Stimulated activated CD4-positive, alpha-beta T cell treated with anti-CD3 and anti-CD28 coated beads, Interleukin-2, amount 100 ng/mL, for 24 hours (primary cell): ENCODE measurements around the gene NFU1.

Experiments
- DNase-seq, 2 donors: peaks; one replicate each; pipeline ENCODE4 v3.0.0-alpha.2; 2020

Gene NFU1

GRCh38 chr2:69436938-69437750 is at the start of gene NFU1:
Gene NFU1, minus strand, starts transcription at chr2:69437435. Its CDS starts 13 bp downstream, at chr2:69437422.
- DNase-seq = peak; percentile 88 to 91

- no peak for DNase-seq
Measured at GRCh38 chr2:69483696-69484095, 46.5 kb upstream of the NFU1 start.

GRCh38 chr2:69483024-69483423 is 45.8 kb upstream of the NFU1 start:
- no peak for DNase-seq

GRCh38 chr2:69482471-69482870 is 45.2 kb upstream of the NFU1 start:
- DNase-seq = no peak

- DNase-seq = no peak
Measured at GRCh38 chr2:69481421-69481820, 44.2 kb upstream of the NFU1 start.

- DNase-seq = no peak
Measured at GRCh38 chr2:69477627-69478026, 40.4 kb upstream of the NFU1 start.

GRCh38 chr2:69474688-69475087 is 37.5 kb upstream of the NFU1 start:
- no peak for DNase-seq

- no peak for DNase-seq
Measured at GRCh38 chr2:69471793-69472192, 34.6 kb upstream of the NFU1 start.

- DNase-seq = no peak
Measured at GRCh38 chr2:69470911-69471310, 33.7 kb upstream of the NFU1 start.

GRCh38 chr2:69469784-69470183 is 32.5 kb upstream of the NFU1 start:
- no peak for DNase-seq

GRCh38 chr2:69469375-69469774 is 32.1 kb upstream of the NFU1 start:
- no peak for DNase-seq

- no peak for DNase-seq
Measured at GRCh38 chr2:69466728-69467127, 29.5 kb upstream of the NFU1 start.

- no peak for DNase-seq
Measured at GRCh38 chr2:69465513-69466456, 28.6 kb upstream of the NFU1 start.

- DNase-seq = no peak
Measured at GRCh38 chr2:69464575-69464974, 27.3 kb upstream of the NFU1 start.

GRCh38 chr2:69462780-69463179 is 25.5 kb upstream of the NFU1 start:
- DNase-seq = no peak

- DNase-seq = no peak
Measured at GRCh38 chr2:69461404-69461803, 24.2 kb upstream of the NFU1 start.

- DNase-seq = no peak
Measured at GRCh38 chr2:69459936-69460335, 22.7 kb upstream of the NFU1 start.

GRCh38 chr2:69456950-69457445 is 19.8 kb upstream of the NFU1 start:
- no peak for DNase-seq

GRCh38 chr2:69456154-69456553 is 18.9 kb upstream of the NFU1 start:
- DNase-seq = no peak

GRCh38 chr2:69454976-69455375 is 17.7 kb upstream of the NFU1 start:
- DNase-seq = no peak

GRCh38 chr2:69453475-69454129 is 16.4 kb upstream of the NFU1 start:
- peak in 1 of 2 donors; percentile 20 for DNase-seq

GRCh38 chr2:69452687-69453086 is 15.5 kb upstream of the NFU1 start:
- no peak for DNase-seq
